GM19468 (cell line): ENCODE results near the gene RIPOR1.
A peak's percentile ranks its signal among the peaks of the same experiment; 100 is the strongest.

Experiments
- ATAC-seq: cut with Tn5 transposase; IDR thresholded peaks from one replicate; pipeline ENCODE4 v1.9.1; 2021; ENCODE audit warnings: mild to moderate bottlenecking, moderate library complexity, moderate number of reproducible peaks; ENCODE audit not compliant: unreplicated experiment; ENCODE audit errors: extremely low read depth

Gene RIPOR1

GRCh38 chr16:67549936-67550335, 21.3 kb downstream of the RIPOR1 start:
- no peak for ATAC-seq

- no peak for ATAC-seq
These were observed 22.5 kb downstream of the RIPOR1 start for GRCh38 chr16:67551091-67551490.

DNA sequence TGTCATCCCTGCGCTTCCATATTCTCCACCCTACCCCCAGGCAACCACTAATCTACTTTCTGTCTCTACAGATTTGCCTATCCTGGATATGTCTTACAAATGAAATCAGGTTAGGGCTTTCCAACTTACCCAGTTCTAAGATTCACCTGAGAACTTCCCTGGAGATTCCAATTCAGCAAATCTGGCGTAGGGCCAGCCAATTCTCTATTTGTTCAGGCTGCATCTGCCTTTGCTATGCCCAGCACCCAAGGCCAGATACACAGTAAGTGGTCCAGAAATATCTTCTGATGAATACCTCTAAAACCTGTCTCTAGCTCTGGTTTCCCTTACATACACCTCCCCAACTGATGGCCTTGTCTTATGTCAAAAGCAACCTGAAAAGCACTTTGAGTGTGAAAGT, 23.3 kb downstream of the RIPOR1 start:
- ATAC-seq: no peak

- ATAC-seq: no peak
These were observed 23.8 kb downstream of the RIPOR1 start for GRCh38 chr16:67552476-67552875.

DNA sequence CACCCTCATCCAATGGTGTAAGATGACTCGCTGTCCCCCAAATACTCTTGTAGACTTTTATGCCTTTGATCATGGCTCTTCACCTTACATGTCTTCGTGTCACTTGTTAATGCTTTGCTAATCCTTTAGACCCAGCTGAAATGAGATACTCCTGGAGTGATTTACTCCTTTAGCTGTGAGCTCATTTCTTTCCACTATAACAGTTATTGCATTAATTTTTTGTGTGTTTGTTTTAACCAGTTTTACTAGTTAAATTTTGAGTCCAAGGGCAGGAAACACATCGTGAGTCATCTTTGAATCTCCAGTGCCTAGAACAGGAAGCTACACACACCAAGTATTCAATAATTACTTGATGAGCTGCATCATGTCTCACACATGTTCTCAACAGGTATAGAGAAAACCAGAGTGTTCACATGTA, 27.2 kb downstream of the RIPOR1 start:
- no peak for ATAC-seq

DNA sequence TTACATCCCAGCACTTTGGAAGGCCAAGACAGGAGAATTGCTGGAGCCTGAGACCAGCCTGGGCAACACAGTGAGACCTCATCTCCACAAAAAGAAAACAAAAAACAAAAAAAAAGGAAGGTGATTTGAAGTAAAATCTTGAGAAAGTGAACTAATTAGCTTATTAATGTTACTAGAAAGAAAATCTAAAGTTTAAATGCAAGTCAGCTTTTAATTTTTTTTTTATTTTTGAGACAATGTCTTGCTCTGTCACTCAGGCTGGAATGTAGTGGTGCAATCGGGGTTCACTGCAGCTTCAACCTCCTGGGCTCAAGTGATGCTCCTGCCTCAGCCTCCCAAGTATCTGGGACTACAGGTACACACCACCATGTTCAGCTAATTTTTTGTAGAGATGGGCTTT, 30.2 kb downstream of the RIPOR1 start:
- no peak for ATAC-seq

- ATAC-seq: no peak
These were observed 32.3 kb downstream of the RIPOR1 start for GRCh38 chr16:67560827-67561342.

GRCh38 chr16:67561501-67561823, 32.8 kb downstream of the RIPOR1 start:
- ATAC-seq: no peak

- peak; percentile 84 for ATAC-seq
These were observed 33.3 kb downstream of the RIPOR1 start for GRCh38 chr16:67561824-67562525.

GRCh38 chr16:67562526-67562917, 33.9 kb downstream of the RIPOR1 start, which contains the start of gene CTCF:
TSS of gene CTCF (plus strand) at chr16:67562526. CDS start at chr16:67610833, 48,307 bp downstream.
- ATAC-seq: peak; percentile 14

GRCh38 chr16:67562918-67563707, 34.5 kb downstream of the RIPOR1 start:
- no peak for ATAC-seq

- ATAC-seq: no peak
These were observed 35.3 kb downstream of the RIPOR1 start for GRCh38 chr16:67563708-67564468.

DNA sequence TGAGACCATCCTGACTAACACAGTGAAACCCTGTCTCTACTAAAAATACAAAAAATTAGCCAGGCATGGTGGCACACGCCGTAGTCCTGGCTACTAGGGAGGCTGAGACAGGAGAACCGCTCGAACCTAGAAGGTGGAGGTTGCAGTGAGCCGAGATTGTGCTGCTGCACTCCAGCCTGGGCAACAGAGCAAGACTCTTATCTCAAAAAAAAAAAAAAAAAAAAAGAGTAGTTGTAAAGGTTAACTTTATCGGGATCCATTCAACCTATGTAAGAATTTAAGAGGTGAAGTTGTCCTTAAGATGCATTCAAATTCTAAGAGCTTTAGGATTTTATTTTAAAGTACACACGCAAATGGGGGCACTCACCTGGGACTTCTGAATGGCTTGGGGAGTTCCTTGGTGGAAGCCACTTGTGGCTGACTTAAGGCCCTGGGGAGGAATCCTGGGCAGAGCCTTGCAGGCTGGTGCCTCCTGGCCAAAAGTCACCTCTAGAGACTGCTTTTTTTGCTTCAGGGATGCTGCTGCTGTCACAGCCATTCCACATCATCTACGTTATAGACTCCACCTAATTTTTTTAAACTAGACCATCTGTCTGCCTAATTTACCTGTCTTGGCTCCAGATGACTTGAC, 37.0 kb downstream of the RIPOR1 start:
- ATAC-seq: no peak

GRCh38 chr16:67571464-67571863, 42.8 kb downstream of the RIPOR1 start:
- ATAC-seq: no peak

- ATAC-seq: no peak
These were observed 43.4 kb downstream of the RIPOR1 start for GRCh38 chr16:67571981-67572431.

DNA sequence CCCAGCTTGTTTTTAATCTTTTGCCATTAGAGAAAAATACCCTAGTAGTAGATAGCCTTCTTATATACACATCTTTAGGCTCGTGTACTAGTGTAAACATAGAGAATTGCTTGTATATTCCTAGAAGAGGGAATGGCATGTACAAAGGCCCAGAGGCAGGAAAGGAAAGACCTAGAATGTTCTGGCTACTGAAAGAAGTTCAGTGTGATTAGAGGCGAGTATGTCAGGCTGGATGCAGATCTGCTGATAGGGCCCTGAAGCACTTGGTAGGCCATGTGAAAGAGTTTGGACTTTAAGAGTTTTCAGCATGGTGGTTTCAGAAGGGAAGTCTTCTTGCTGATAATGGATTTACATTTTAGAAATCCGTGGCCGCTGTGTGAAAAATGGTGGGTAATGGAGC, 51.1 kb downstream of the RIPOR1 start:
- no peak for ATAC-seq

DNA sequence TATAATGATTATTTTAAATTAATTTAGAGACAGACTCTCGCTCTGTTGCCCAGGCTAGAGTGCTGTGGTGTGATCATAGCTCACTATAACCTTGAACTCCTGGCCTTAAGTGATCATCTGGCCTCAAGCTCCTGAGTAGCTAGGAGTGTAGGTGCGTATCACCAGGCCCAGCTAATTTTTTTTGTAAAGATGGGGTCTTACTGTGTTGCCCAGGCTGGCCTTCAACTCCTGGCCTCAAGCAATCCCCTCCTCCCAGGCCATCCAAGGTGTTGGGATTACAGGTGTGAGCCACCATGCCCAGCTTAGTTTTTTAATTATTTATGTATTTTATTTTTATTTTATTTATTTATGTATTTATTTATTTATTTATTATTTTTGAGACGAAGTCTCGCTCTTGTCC, 51.6 kb downstream of the RIPOR1 start:
- no peak for ATAC-seq

- no peak for ATAC-seq
These were observed 64.7 kb downstream of the RIPOR1 start for GRCh38 chr16:67593288-67593687.

GRCh38 chr16:67593701-67594100, 65.1 kb downstream of the RIPOR1 start:
- no peak for ATAC-seq

DNA sequence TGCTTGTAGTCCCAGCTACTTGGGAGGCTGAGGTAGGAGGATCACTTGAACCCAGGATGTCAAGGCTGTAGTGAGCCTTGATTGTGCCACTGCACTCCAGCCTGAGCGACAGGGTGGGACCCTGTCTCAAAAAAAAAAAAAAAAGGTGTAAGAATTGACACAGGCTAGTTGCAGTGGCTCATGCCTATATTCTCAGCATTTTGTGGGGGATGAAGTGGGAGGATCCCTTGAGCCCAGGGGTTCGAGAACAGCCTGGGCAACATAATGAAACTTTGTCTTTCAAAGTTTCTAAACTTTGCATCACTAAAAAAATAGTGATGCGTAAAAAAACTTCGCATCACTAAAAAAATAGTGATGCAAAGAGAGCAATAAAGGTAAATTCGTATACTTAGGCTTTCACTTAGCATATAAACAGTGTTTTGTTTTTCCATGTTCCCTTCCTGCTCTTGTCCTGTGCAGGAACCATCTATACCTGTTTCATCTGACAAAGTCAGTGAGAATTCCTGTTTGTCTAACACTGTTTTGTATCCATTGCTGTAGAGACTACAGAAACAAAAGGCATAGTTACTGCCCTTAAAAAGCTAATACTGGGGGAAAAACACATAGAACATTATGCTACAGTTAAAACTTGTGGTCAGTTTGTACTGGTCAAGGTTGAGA, 65.8 kb downstream of the RIPOR1 start:
- no peak for ATAC-seq
